ENCODE measurements around the gene CHST14.
A peak's percentile ranks its signal among the peaks of the same experiment; 100 is the strongest.

Gene CHST14

DNA sequence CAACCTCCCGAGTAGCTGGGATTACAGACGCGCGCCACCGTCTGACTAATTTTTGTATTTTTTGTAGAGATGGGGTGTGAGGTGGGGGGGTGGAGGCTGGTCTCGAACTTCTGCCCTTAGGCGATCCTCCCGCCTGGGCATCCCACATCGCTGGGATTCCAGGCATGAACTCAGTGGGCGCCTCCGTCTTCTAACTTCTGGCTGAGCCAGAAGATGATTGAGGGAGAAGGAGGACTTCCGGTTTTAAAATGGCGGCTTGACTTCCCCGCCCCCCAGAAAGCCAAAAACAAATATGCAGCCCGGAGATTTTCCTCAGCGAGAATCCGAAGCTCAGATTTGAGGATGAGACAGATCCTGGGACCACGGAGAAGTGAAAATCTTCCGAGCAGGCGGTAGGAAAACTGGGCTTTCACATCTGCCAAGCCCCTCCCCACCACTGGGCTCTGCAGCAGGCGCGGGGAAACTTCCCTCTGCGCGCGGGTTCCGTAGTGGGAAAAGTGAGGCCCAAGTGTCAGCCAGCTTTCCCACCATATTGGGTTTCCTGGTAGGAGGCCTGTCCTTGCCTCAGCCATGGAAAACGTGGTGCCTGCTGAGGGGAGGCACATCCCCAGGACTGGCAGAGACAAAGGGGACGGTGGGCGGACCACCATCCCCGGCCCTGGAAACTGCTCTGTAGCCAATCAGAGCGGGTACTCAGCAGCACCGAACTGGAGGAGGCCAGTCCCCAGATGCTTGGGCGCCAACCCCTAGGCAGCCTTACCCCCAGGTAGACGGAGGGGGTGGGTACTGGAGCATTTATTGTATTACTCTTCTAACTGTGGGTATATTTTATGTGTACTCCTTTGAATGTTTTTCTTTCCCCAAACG, 17.3 kb downstream of the CHST14 start:
- DNase-seq (ENCODE audit: insufficient read length, low spot score) (no peak), FAIRE-seq (no peak)

DNA sequence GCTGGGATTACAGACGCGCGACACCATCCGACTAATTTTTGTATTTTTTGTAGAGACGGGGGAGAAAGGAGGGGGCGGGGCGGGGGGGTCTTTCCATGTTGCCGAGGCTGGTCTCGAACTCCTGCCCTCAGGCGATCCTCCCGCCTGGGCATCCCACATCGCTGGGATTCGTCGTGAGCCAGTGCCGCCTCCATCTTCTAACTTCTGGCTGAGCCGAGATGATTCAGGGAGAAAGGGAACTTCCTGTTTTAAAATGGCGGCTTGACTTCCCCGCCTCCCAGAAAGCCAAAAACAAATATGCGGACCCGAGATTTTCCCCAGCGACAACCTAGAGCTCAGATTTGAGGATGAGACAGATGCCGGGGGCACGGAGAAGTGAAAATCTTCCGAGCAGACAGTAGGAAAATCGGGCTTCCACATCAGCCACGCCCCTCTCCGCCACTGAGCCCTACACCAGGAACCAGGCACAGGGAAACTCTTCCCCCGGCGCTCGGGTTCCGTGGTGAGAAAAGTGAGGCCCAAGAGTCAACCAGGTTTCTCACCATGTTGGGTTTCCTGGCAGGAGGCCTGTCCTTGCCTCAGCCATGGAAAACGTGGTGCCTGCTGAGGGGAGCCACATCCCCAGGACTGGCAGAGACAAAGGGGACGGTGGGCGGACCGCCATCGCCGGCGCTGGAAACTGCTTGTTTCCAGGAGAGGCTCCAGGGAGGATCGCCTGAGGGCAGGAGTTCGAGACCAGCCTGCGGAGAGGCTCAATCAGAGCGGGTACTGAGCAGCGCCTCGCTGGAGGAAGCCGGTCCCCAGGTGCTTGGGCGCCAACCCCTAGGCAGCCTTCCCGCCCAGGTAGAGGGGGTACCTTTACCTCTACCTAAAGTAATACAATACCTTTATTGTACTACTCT, 18.7 kb downstream of the CHST14 start:
- FAIRE-seq = no peak

DNA sequence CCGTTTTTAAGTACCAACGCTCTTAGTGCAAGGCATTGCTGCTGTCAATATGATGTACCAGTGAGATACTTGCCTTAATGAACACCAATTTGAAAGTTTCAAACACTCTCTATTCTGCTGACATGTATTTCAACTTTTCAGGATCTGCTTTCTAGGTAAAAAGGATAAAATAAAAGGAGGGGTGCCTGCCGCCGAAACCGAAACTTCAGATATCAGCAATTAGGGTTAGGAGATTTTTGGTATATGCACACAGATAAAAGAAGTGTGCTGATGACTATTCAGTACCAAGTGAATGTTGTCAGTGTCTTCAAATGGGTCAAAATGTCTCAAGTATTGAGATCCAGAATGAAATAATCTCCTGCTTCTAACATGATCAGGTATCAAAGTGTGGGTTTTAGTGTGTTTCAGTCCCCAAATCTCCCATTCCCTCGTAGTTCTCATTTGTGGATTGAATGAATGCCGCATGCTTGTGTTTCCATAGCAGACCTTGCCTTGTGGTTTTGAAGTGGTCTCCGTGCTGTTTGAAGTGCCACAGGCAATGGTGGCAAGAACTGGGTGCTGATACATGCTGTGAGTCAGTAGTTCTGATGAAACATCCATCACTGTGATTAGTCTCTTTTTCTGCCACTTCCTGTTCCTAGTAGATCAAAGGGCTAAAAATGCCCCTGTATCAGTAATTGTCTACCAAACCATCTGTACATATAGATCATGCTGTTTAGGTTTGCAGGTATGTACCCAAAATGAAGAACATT, 22.5 kb downstream of the CHST14 start:
- no peak for FAIRE-seq
- no peak for DNase-seq (ENCODE audit: insufficient read length, low spot score)

More for the DNA sequence above, 18.7 kb downstream of the CHST14 start:
- DNase-seq (ENCODE audit: insufficient read length, low spot score) = no peak

DNA sequence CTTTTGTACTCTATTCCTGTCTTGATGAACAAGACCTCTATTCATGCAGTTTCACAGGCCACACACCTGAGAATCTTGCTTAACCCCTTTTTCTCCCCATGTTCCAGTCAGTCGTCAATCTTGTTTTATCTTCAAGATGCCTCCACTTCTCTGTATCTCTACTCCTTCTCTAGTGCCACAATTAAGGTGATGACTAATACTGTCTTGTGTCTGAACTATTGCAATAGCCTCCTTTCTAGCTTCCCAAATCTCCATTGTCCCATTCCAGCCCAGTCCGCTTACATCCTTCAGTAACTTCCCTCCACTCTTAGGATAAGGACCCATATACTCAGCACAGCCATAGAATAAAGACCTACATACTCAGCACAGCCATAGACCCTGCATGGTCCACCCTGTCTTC, 24.7 kb downstream of the CHST14 start:
- no peak for DNase-seq (ENCODE audit: insufficient read length, low spot score)
- no peak for FAIRE-seq

GRCh38 chr15:40498418-40498817, 27.6 kb downstream of the CHST14 start:
- no peak for FAIRE-seq

DNA sequence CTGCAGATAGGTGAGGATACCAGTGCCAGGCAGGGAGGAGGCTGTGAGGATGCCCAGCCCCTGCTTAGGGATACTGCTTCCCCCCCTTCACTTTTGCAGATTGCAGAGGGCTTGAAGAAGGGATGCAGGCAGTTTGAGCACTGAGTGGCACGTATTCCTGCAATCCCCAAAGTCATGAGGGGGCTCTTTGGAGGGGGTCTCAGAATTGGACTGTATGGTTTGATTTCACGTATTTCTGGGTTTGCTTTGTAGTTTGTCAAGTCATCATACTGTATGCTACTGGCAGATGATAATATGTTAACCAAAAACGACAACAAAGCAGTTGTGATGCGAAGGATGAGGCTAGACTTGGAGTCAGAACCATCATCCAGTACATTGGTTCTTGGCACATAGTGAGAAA, 28.1 kb downstream of the CHST14 start:
- DNase-seq (ENCODE audit: insufficient read length, low spot score) (no peak), FAIRE-seq (no peak)

More at GRCh38 chr15:40498418-40498817, 27.6 kb downstream of the CHST14 start:
- DNase-seq (ENCODE audit: insufficient read length, low spot score) = no peak

GRCh38 chr15:40499931-40500330, 29.1 kb downstream of the CHST14 start:
- DNase-seq (ENCODE audit: insufficient read length, low spot score) (no peak), FAIRE-seq (no peak)

- FAIRE-seq (no peak), DNase-seq (ENCODE audit: insufficient read length, low spot score) (no peak)
Measured at GRCh38 chr15:40500568-40501330, 30.0 kb downstream of the CHST14 start.

DNA sequence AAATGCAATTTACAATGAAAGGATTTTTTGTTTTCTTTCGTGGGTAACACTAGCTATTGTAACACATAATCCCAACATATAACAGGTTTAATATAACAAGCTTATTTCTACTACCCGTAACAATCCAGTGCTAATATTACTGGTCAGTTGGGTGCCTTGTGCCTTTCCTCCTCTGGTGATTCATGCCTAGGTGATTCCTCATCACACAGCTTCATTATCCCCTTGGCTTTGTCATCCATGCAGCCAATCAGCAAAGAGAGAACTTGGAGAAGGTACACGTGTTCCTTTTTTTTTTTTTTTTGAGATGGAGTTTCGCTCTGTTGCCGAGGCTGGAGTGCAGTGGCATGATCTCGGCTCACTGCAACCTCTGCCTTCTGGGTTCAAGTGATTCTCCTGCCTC, 30.7 kb downstream of the CHST14 start:
- no peak for FAIRE-seq

GRCh38 chr15:40506964-40507571, 36.3 kb downstream of the CHST14 start:
- peak; percentile 86 for FAIRE-seq
- DNase-seq (ENCODE audit: insufficient read length, low spot score) = peak; percentile 59

More for the DNA sequence above, 30.7 kb downstream of the CHST14 start:
- no peak for DNase-seq (ENCODE audit: insufficient read length, low spot score)

GRCh38 chr15:40508216-40508615, 37.4 kb downstream of the CHST14 start:
- DNase-seq (ENCODE audit: insufficient read length, low spot score) = no peak
- FAIRE-seq = no peak

- no peak for DNase-seq (ENCODE audit: insufficient read length, low spot score)
- no peak for FAIRE-seq
Measured at GRCh38 chr15:40510201-40510600, 39.4 kb downstream of the CHST14 start.

DNA sequence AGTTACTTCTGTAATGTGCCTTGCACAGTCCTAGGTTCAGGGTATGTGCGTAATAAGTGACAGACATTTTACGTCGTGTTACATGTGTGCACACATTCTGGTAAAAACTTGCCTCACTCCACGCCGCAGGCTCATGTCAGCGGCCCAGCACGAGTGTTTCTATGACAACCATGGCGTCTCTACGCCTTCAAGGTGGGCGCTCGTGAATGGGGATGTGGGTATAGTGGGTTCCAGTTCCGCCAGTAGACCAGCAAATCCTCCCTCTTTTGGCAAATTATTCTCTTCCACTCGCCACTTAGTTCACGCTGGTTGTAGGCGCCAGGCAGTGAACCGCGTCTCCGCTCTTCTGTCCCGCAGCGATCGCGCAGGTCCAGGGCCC, 40.3 kb downstream of the CHST14 start:
- FAIRE-seq (peak; percentile 71), DNase-seq (ENCODE audit: insufficient read length, low spot score) (peak; percentile 46)

- DNase-seq (ENCODE audit: insufficient read length, low spot score) = peak; percentile 44
- no peak for FAIRE-seq
Measured at GRCh38 chr15:40511472-40512133, 40.8 kb downstream of the CHST14 start.

DNA sequence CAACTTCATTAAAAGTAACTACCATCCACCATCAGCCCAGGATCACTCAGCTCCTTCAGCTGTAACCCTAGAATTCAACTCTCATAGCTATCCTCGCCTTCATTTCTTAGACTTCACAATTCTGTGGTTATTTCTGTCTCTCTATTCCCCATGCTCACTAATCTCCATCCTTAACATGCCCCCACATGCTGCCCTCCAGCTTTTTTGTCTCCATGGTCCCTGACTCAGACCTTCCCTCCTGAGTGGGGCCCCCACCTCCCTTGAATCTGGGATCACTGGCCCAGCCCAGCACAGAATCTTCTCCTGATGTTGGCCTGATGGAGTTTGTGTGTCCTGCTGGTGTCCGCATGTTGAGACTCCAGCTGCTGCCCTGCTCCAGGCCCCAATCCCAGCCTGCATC, 41.7 kb downstream of the CHST14 start:
- FAIRE-seq (no peak), DNase-seq (ENCODE audit: insufficient read length, low spot score) (no peak)

DNA sequence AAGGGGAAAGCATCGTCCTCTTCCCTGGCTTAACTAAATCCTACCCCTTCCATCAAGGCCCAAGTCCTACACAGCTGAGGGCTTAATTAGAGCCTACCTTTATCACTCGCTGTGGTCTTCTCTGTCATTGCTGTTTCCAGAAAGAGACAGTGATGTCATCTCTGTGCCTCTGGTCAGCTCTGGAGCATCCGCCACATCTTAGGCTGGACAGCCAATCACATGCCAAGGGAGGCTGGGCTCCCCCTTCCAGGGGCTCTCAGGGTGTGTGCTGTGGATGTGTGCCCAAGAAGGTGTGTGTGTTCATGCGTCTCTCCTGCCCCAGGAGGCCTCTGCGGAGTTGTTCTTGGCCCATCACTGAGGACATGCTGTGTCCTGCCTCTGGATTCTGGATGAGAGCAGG, 42.8 kb downstream of the CHST14 start:
- DNase-seq (ENCODE audit: insufficient read length, low spot score) (no peak), FAIRE-seq (no peak)

GRCh38 chr15:40516322-40516721, 45.5 kb downstream of the CHST14 start:
- FAIRE-seq (no peak), DNase-seq (ENCODE audit: insufficient read length, low spot score) (no peak)
